Stimulated activated CD4-positive, alpha-beta T cell treated with anti-CD3 and anti-CD28 coated beads, Interleukin-15, amount 100 ng/mL, for 48 hours (primary cell): Measurements from ENCODE around the gene PTPN21.

Experiments used
- DNase-seq, 2 donors: peaks; one replicate each; pipeline ENCODE4 v3.0.0-alpha.2; 2020; ENCODE audit warnings: low read depth in 2 of 2

PTPN21 gene

DNA sequence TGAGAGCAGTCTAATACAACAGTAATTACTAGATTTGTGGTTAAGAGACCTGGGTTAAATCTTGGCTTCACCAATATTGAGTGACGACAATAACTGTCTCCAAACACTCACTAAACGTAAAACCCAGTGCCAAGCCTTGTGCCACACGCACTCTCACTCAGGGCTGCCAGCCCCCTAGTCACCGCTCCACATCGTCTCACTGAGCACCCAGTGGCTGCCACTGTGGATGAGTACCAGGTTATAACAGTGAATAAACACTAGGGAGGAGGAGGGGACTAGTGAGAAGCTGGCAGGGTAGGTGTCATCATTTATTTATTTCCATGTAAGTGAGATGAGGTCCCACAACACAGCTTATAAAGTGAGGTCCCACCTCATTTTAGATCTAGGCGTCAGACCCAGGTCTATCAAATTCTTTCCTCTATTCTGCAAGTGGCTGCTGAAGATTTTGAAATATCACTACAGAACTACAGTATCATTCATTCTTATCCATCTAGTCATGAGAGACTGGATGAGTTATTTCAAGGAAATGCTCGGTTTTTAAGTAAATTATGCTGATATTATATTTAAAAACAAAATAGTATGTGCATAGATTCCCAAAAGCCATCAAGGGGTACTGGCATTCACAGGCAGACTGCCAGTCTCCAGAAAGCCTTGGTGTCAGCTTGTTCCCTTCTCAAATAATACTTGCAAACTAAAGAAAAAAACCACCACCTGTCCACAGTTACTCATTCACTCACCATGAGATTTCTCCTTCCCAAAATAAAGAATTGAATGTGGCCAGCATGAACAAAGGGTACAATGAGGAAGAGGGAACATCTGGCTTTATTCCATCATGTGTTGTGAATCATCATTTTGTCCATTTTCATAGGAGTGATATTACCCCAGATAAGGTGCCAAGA is 84.0 kb downstream of the PTPN21 start:
- DNase-seq, result no peak

- DNase-seq, result no peak
Measured at GRCh38 chr14:88468406-88468805, 86.4 kb downstream of the PTPN21 start.

DNA sequence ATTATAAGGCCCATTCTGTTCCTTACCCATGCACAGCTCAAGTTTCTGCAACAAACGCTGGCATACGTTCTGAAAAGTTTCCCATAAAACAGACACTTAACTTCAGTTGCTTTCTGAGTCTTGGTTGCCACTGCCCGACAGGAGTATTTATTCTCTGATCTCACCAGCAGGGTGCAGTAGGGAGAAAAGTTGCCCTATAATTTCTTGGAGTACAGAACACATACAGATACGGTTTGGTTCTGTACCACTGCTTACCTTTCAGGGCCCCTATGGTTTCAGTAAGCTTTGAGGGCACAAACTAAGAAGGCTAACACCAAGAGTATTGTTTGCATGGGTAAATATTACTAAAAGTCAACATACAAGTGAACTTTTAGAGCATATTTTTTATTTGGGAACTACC is 91.5 kb downstream of the PTPN21 start:
- DNase-seq, result peak in 1 of 2 donors; percentile 7

DNA sequence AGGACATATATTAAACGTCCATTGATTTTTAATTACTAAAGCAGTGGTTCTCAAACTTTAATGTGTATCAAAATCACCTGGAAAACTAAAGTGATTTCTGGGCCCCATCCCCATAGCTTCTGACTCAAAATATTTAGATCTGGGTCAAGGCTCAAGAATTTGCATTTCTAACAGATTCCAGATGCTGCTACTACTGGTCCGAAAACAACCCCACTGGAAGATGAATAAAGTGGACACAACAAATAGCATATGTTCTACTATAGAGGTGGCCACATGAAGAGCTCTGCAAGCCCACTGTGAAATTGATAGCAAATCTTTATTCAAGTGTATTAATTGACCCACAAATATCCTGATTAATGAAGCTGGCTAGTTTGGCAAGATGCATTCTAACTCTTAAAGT is 99.9 kb downstream of the PTPN21 start:
- no peak for DNase-seq

GRCh38 chr14:88452231-88452630 is 102.6 kb downstream of the PTPN21 start:
- no peak for DNase-seq

DNA sequence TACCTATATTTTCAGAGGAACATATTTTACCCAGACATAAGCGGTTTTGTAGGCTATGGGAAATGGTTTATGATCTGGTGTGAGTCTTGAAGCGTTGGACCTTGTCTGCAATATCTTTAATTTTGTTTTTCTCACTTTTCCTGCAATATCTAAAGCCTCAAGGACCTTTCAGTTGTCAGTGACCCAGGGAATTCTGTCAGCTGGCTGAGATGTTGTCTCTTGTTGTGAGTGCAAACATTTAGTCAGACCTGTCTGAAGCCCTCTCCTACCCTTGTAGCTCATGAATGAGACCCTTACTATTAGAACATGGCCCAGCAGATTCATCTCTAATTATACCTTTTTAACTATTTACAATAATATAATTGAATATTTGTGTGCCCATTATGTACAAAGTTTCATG is 115.7 kb downstream of the PTPN21 start:
- DNase-seq, result no peak

DNA sequence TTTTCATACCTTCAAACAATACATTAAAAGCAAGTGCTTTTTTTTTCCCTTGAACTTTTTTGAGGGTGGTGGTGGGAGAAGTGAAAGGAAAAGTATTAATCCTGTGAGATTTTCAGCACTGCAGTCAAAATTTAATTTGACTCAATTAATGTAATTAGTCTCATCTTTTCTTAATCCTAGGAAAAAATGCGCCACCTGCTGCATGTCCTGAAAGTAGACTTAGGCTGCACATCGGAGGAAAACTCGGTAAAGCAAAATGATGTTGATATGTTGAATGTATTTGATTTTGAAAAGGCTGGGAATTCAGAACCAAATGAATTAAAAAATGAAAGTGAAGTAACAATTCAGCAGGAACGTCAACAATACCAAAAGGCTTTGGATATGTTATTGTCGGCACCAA is 117.1 kb downstream of the PTPN21 start:
- no peak for DNase-seq

DNA sequence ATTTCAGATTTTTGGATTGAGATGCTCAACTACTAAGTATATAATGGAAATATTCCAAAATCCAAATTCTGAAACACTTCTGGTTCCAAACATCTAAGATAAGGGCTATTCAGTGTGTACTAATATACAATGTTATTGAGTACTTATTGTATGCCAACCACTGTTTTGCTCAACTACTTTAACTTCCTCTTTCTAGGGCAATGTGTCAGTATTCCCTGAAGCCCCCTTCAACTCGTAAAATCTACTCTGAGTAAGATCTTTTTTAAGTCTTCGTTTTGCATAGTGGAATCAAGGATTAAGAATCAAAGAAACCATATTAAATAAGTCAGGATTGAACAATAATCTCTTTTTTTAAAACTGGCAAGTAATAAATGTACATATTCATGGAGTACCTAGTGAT is 123.8 kb downstream of the PTPN21 start:
- no peak for DNase-seq

- DNase-seq, result no peak
Measured at GRCh38 chr14:88426271-88426670, 128.5 kb downstream of the PTPN21 start.

DNA sequence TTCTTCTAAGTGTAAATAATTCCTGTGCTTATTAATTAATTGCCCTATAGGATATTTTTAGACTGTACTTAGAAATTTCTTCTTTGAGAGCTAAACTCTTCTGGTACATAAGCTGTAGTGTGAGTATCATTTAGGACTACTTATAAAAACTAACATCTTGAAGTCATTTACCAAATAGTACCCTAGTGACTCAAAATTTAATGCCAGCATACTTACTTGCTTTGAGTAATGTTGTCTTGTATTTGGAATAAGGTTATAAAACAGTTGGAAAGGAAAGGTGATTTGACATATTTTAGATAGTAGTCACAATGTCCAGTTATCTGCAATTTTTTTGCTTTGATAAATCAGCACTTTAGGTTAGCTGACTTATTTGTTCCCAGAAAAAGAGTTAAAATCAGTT is 130.2 kb downstream of the PTPN21 start:
- no peak for DNase-seq

DNA sequence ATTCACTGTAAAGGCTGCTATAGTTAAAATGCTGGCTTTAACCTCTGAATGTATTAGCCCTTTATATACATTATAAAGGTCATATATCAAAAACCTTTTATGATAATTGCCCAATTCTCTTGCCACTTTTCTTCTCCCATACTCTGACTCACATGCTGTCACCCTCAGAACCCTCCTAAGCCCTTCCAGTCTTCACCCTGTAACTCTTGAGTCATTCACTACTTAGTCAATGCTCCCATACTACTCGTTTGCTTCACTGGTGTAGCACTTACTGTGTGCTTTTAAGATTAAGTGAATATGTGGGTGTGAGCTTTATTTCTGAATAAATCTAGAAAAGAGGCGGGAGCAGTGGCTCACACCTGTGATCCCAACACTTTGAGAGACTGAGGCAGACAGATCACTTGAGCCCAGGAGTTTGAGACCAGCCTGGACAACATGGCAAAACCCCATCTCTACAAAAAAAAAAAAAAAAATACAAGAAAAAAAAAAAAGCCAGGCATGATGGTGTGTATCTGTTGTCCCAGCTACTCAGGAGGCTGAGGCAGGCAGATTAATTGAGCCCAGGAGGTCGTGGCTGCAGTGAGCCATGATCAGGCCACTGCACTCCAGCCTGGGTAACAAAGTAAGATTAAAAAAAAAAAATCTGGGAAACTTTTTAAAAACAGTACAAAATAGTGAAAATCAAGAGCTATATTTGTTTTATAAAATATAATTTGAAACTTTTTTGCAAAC is 131.7 kb downstream of the PTPN21 start:
- DNase-seq, result no peak

DNA sequence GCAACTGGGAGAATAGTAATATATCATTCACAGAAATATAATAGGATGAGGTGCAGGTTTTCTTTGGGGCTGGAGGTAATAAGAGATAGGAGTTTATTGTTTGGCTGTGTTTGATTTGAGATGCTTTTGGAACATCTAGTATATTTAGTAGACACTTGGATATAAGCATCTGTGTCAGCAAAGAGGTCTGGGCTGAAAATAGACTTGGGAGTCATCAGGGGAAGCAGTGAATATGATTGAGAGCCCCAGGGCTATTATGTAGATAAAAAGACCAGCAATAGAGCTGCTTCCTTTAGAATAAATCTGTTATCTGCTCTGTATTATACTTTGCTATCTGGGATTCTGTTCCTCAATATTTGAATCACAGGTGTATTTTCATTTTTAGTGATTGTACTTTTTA is 132.8 kb downstream of the PTPN21 start:
- DNase-seq, result no peak

DNA sequence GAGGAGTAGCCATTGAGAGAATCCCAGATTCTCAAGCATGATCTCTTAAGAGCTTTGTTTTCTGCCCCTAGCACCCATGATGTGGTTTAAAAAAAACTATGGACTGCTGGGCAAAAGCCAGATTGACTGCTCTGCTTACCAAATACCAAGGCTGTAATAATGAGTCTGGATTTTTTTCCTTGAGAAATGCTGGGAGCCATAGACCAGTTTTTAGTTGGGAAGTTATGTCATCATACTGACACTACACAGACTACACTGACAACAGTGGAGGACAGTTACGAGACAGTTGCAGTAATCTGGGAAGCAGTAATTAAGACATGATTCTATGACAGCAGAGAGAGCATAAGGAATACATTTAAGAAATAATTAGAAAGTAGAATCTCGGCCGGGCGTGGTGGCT is 133.5 kb downstream of the PTPN21 start:
- DNase-seq, result no peak

- DNase-seq, result no peak
Measured at GRCh38 chr14:88420187-88420586, 134.6 kb downstream of the PTPN21 start.

- no peak for DNase-seq
Measured at GRCh38 chr14:88417594-88417993, 137.2 kb downstream of the PTPN21 start.
